PC-9 (cell line): ENCODE data around the gene POPDC2.

Experiments used
- EZH2 ChIP-seq: fragments of 200-600 bp; sonication (generic); IDR thresholded peaks from 2 replicates; pipeline ENCODE4 v1.8.0; 2017; ENCODE audit warnings: antibody characterized with exemption, low read depth
- TF ChIP-seq, protein P1 (sequence below): fragments of 200-600 bp; sonication (generic); conservative IDR thresholded peaks from 2 replicates; pipeline ENCODE4 v1.6.1; 2017; ENCODE audit warnings: mixed run types, antibody characterized with exemption, mild to moderate bottlenecking, moderate library complexity

DNA sequence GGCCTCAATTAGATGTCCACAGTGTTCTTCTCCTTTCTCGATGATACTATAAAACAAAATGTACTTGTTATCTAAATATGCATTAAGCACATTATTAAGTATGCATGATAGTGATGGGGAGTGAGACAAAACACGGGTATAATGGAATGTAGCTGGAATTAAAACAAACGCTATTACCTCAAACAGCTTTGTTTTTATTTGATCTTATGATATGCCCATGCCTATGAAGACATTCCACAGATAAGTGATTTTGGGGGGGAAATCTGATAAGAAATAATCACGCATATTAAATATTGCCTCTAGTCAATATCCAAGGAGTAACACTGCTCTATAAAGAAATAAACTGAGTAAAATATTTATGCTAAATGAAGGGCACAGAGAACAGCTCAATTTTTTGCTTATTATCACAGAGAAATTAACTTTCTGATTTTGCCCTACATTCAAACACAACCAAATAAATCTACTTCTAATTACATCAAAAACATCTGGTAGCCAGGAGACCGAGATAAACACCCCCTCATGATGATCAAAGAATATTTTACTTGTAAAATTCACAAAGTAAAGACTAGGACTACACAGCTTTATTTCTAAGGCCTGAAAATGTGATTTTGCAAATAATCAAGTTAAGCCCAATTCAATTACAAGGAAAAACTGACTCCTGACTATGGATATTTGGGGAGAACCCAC is 14.9 kb upstream of the POPDC2 start:
- TF ChIP-seq, protein P1, sequence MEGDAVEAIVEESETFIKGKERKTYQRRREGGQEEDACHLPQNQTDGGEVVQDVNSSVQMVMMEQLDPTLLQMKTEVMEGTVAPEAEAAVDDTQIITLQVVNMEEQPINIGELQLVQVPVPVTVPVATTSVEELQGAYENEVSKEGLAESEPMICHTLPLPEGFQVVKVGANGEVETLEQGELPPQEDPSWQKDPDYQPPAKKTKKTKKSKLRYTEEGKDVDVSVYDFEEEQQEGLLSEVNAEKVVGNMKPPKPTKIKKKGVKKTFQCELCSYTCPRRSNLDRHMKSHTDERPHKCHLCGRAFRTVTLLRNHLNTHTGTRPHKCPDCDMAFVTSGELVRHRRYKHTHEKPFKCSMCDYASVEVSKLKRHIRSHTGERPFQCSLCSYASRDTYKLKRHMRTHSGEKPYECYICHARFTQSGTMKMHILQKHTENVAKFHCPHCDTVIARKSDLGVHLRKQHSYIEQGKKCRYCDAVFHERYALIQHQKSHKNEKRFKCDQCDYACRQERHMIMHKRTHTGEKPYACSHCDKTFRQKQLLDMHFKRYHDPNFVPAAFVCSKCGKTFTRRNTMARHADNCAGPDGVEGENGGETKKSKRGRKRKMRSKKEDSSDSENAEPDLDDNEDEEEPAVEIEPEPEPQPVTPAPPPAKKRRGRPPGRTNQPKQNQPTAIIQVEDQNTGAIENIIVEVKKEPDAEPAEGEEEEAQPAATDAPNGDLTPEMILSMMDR: no peak
- no peak for TF ChIP-seq EZH2
